Activated CD4-positive, alpha-beta T cell treated with anti-CD3 and anti-CD28 coated beads for 24 hours (primary cell): ENCODE data around the gene CLK1.
A peak's percentile ranks its signal among the peaks of the same experiment; 100 is the strongest.
"Not testable (repeated sequence)": the region's sequence is repeated elsewhere in the genome, so short reads cannot be mapped to it uniquely, and the experiment has no call there.

ENCODE experiments used
- DNase-seq, 2 donors: peaks; one replicate each; pipeline ENCODE4 v3.0.0-alpha.2; 2020; ENCODE audit warnings: low read depth in 2 of 2

The CLK1 gene

DNA sequence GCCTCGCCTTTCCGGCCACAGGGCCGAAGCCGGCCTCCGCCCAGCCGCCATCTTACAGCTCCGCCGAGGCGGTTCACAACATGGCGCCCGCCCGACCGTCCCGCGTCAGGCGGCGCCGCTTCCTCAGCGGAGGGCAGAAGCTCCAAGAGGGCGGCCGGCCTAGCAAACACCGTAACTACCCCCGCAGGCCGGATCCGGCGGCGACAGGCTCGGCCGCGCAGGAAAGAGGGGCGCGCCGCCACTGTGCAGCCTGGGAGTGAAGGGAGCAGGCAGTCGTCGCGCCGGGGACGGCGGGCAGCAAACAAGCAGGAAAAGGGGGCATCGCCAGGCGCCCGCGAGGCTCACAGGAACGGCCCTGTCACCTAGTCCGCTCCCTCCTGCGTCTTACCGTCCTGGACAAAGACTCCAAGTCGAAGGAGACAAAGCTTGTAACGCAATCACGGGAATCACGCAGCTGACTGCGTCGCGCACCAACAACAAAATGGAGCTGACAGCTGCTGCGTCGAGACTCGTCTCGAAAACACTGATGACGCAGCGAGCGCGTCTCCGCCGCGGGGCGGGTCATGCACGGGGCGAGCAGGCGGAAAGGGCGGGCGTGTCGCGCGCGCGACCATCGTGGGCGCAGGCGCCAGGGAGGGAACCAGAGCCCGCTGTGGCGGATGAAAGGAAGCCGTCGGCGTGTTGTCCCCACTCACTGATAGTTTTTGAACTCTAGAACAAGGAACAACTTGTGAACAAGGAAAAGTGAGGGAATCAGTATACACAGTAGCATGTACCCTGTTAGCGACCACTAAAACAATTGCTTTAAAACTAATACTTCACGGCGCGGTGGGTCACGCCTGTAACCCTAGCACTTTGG lies at the start of gene CLK1:
TSS of gene CLK1 (minus strand) at position 483 of the 859 bp plus-strand sequence. CDS start 2,796 bp downstream, outside the sequence.
- peak; percentile 92 to 94 for DNase-seq

DNA sequence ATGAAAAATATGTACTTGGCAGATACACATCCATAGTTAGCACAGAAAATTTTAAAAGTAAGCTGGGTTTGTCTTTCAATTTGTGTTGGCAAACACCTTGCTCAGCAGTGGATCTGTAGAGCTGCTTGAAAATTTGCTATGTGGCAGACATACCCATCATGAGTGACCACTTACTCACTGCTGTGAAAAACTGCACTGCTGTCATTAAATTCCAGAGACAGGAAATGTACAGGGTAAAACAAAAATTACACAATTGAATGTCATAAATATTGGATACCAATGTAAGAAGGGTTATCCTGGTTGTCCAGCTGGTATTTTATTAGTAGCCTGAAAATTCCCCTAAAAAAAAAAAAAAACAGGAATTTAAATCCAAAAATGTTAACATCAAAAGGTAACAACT lies 49.2 kb upstream of the CLK1 start:
- no peak for DNase-seq

DNA sequence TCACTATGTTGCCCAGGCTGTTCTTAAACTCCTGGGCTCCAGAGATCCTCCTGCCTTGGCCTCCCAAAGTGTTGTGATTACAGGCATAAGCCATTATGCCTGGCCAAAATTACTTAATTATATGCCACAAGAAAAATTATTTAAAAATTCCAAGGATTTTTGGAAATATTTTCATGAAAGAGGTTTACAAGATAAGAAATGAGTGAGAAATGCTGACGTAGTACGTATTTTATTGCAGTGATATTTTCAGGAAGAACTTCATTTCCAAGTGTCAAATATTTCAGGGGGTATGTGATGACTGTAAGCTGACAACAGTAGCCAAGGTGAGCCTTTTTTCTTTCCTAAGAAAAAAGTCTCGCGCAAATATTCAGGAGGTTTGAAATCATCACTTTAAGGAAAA lies 45.5 kb upstream of the CLK1 start:
- DNase-seq = no peak

DNA sequence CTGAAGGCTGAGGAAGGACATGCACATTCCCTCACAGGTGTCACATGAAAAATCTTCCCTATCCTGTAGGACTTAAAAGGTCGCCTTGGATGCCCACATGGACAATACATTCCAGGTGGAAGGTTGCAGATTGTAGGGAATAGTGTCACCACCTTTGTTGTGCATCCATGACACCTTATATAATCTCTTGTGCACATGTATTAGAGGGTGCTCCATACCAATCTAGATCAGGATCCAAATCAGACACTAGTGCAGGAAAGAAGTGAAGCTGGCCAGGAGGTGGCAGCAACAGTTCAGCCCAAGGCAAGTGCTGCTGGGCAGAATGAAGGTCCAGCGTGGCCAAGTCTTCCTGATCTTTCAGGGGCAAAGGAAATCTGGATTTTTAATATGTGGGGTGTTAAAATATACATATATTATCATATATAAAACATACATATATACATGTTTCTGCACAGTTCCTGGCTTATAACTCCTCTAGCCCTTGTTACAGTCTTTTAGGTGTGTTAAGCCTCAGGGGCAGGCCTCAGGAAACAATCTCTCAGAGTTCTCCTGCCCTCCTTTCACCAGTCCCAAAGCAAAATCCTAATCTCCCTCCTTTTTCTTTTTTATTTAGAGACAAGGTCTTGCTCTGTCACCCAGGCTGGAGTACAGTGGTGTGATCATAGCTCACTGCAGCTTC lies 41.3 kb upstream of the CLK1 start:
- DNase-seq = peak in 1 of 2 donors; percentile 32

DNA sequence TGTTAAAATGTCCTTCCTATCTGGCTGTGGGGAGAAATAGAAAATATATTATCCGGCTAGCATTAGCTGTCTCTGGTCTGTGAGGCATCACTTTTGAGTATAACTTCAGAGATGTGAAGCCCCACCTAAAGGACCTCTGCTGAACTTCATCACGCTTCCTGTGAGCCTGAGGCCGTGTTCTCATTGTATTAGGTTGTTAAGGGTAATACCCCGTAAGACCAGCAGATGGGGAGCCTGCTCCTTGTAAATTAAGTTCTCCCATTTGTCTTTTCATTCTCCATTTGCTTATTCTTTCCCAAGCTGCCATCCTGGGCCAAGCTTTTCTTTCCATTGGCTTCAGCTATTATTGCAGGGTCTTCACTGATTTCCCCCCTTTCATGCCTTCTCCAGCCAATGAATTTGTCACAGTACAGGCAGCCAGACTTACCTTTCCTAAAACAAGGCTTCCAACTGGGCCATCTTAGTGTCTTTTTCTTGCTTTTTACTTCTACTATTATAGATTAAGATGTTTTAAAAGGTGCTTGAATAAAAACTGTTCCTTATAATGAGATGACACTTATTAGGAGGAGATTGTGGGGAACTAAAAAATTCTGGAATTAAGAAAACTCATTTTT lies 37.1 kb upstream of the CLK1 start:
- DNase-seq = peak; percentile 45 to 52

DNA sequence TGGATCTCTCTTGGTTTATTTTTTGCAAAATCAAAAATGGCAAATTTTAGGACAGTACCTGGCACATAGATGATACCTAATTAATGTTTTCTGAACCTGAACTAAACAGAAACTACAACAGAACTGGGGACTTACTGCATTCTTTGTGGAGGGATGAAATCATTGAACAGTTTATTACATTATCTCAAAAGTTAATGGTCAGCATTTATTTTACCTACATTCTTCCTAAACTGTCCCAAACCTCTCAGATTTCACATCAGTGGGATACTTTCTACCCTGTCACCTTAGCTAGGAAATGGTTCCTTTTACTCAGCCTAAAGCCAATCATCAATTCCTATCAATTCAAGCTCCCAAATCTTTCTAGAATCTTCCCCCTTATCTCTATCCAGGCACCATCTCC lies 35.0 kb upstream of the CLK1 start:
- no peak for DNase-seq

- DNase-seq = peak; percentile 94 to 95
Observed at GRCh38 chr2:200888704-200889625, 24.5 kb upstream of the CLK1 start, which contains the start of the genes NIF3L1 and PPIL3. NIF3L1 (plus strand) TSS chr2:200889371; CDS start chr2:200891944, 2,573 bp downstream. PPIL3 (minus strand) TSS chr2:200889077; CDS start chr2:200887615, 1,462 bp downstream.

DNA sequence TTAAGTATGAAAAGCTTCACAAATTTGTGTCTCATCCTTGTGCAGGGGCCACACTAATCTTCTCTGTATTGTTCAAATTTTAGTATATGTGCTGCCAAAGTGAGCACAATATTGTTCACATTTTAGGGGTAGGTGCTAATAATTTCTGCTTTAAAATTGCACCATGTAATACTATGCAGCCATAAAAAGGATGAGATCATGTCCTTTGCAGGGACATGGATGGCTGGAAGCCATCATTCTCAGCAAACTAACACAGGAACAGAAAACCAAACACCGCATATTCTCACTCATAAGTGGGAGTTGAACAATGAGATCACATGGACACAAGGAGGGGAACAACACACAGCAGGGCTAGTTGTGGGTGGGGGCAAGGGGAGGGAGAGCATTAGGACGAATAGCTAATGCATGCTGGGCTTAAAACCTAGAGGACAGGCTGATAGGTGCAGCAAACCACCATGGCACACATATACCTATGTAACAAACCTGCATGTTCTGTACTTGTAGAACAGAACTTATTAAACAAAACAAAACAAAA lies 17.3 kb upstream of the CLK1 start:
- DNase-seq = not testable (repeated sequence)

GRCh38 chr2:200878289-200878880 lies 13.9 kb upstream of the CLK1 start:
- no peak for DNase-seq

DNA sequence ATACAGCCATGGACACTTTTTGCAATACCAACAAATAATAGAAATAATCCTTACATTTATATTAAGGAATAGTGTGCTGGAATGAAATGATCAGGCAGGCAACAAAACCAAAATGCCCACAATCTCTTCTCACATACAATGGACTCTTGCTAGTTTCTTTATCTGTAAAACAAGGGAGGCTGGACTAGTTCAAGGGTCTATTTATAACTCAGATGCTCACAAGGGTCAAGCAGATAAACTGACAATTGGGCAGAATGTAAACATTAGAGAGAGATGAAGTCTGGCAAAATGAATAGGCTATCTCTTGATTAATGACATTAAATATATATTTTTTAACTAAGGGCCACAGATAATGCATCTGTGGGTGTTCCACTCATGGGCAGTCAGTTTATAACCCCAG lies 13.0 kb upstream of the CLK1 start:
- no peak for DNase-seq

DNA sequence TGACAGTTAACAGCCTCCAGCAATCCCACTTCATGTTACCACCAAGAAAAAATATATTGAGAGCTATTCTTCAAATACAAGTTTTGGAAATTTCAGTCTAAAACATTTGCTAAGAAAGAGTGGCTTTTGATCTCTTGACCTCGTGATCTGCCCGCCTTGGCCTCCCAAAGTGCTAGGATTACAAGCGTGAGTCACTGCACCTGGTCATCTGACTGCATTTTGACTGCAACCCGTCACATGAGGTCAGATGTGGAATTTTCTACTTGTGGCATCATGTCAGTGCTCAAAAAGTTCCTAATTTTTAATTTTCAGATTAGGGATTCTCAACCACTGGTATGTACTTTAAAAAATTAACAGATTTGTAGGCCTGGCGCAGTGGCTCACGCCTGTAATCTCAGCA lies 9.1 kb upstream of the CLK1 start:
- DNase-seq = no peak

DNA sequence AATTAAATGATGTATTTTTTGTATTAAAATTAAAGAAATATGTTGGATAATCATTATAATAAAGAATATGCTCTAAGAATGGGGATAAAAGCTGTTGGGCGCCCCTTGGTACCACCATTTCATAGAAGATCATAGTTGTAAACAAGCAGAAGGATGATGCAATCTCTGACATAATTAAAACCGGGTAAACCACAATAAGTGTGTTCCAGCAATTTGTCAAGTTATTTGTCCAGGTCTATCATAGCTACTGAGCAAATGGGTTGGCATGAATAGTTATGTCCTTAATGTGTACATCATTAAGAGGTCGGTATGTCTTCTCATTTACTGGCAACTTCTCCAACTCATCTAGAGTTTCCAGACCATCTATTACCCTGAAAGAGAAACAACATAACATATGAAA lies 6.7 kb upstream of the CLK1 start:
- DNase-seq = no peak

DNA sequence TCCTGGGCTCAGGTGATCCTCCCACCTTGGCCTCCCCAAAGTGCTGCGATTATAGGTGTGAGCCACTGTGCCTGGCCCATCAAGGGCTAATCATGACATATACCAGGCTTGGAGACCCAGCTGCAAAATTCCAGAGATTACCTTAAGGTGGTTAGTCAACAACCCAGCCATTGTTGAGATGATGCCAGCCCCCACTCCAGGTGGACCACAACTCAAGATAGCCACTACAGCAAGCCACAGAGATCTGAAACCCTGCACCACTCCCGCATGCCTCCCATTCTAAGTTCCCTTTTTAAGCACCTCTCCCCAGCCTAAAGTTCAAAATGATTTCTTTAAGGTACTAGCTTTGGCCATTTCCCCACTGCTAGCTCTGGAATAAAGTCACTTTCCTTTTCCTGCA lies 4.6 kb upstream of the CLK1 start:
- no peak for DNase-seq

DNA sequence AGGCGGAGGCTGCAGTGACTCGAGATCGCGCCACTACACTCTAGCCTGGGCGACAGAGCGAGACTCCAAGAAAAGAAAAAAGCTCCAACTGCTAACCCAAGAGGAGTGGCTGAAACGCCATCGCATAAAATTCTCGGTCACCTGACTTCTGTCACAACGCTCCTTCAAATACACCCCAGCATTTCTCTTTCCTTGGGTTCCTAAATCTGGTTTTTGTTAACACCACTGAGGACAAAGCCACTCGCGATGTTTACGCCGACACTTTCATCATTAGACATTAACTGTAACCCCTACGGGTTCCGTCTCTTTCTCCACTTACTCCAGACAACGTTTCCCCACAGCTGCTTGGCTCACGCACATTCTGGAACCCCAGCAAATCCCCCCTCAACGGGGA lies 679 bp downstream of the CLK1 start:
- no peak for DNase-seq

DNA sequence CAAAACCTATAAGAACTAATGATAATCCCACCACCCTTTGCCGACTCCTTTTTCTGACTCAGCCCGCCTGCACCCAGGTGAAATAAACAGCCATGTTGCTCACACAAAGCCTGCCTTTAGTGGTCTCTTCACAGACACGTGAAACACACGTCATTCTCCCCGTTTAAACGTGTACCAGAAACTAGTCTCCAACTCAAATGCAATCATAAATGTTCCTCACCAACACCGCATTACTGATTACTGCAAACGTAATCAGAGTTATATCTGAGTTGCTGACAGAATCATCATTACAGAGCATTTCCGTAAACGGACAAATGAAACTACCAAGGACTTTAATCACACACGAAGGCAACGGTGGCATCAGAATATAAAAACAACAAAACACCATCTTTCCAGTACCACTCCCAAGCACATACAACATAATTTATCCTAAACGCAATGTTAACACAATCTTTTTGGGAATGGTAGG lies 1.9 kb downstream of the CLK1 start:
- DNase-seq = peak in 1 of 2 donors; percentile 50

DNA sequence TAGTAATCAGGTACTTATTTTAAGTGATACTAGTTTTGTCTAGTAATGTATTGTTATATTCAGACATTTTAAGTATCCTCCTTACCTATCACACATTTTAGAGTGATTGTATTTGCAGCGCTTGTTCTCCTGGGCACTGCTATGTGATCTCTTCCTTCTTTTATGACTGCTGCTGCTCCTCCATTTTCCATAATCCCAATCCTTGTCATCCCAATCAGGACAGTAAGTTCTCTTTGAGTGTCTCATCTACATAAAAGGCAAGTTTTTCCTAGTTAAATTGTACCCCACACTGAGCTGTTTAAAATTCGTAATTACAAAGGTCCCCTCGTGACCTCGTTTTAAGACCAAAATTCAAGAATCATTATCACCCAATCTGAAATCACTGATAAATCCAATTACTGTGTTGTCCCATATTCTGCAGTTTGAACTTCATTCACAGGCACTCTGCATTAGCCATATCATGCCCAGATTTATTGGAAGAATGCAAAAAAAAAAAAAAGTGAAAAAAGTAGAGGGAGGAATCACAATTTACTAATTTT lies 2.8 kb downstream of the CLK1 start:
- DNase-seq = no peak

DNA sequence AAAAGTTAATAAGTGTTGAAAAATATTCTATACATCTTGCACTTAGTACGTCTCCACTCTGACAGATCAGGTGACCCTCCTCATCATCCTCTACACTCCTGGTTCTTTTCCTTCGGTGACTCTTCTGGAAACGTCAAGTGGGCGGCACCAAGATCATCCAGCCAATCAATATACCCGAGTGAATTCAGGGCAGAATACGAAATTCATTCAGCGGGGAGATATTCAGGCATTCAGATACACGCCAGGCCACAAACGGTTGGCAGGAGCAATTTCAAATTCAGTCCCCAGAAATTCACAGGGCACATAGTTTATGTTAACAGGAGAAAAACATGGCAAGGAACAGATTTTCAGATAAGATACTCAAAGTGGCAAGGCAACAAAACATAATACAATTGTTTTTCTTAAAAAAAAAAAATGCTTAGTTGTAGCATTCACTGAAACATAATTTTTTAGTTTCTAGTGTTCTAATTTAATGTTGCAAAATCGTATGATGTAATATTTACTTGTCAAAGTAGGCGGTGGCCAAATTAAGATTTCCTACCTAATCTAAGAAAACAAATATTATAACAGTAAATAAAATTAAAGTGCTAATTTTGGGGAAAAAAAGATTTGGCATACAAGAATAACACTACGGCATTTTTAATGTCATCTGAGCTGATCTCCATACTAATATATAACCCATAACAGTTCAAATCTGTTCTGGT lies 4.2 kb downstream of the CLK1 start:
- no peak for DNase-seq

- DNase-seq = no peak
Observed at GRCh38 chr2:200856806-200857205, 7.7 kb downstream of the CLK1 start.

GRCh38 chr2:200852605-200853004 lies 11.9 kb downstream of the CLK1 start:
- DNase-seq = no peak
